Thyroid gland (tissue), 4 donors: ENCODE results near the gene SERBP1.

Experiments
- POLR2A ChIP-seq, 2 donors: fragments of 450-650 bp; IDR thresholded peaks; one replicate each; pipeline ENCODE4 v1.6.1; 2017; ENCODE audit warnings: antibody characterized with exemption in 2 of 2, mild to moderate bottlenecking in 2 of 2, moderate library complexity in 1 of 2
- TF ChIP-seq, protein P1 (sequence below), 6 experiments: fragments of 200-600 bp in 3 of 6; fragments of 450-650 bp in 3 of 6; sonication (generic) in 3 of 6; IDR thresholded peaks; one replicate each; pipeline ENCODE4 v1.5.1; 2016 to 2019; ENCODE audit warnings: antibody characterized with exemption in 6 of 6, mild to moderate bottlenecking in 2 of 6, inconsistent platforms in 1 of 6, moderate library complexity in 1 of 6

DNA sequence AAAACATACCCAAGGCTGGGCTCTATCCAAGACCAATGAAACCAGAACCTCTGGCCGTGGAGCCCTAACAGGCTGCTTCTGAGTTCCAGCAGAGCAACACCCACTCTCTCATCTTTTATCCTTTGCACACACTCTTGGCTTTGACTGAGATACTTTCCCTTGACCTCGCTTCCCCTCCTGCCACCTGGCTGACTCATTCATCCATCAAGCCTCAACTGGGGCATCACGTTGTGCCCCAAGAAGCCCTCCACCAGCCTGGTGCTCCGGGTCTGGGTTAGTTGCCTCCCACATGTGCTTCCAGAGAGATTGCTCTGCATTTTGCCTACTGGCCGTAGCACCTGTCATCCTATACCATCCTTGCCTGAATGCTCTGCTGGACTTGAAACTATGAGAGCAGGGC, 34.5 kb upstream of the SERBP1 start:
- TF ChIP-seq, protein P1, sequence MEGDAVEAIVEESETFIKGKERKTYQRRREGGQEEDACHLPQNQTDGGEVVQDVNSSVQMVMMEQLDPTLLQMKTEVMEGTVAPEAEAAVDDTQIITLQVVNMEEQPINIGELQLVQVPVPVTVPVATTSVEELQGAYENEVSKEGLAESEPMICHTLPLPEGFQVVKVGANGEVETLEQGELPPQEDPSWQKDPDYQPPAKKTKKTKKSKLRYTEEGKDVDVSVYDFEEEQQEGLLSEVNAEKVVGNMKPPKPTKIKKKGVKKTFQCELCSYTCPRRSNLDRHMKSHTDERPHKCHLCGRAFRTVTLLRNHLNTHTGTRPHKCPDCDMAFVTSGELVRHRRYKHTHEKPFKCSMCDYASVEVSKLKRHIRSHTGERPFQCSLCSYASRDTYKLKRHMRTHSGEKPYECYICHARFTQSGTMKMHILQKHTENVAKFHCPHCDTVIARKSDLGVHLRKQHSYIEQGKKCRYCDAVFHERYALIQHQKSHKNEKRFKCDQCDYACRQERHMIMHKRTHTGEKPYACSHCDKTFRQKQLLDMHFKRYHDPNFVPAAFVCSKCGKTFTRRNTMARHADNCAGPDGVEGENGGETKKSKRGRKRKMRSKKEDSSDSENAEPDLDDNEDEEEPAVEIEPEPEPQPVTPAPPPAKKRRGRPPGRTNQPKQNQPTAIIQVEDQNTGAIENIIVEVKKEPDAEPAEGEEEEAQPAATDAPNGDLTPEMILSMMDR (IDR thresholded peaks at IDR 0.05), result no peak
- TF ChIP-seq POLR2A (IDR thresholded peaks at IDR 0.05), result no peak
